PC-3 (cell line): ENCODE measurements around the gene MED13L.

Source experiments
- CTCF ChIP-seq: fragments of 300-600 bp; sonication (generic); conservative IDR thresholded peaks from 2 replicates; pipeline ENCODE4 v1.5.1; 2017; ENCODE audit warnings: antibody characterized with exemption, low read depth, mild to moderate bottlenecking, low read length
- EZH2 ChIP-seq: fragments of 300-600 bp; sonication (generic); IDR thresholded peaks from one replicate; pipeline ENCODE4 v1.6.1; 2017; ENCODE audit warnings: antibody characterized with exemption, mild to moderate bottlenecking, low read length; ENCODE audit not compliant: unreplicated experiment

- no peak for TF ChIP-seq CTCF
- no peak for TF ChIP-seq EZH2
These were observed 252.7 kb downstream of the MED13L start for GRCh38 chr12:116024769-116025168.
